Measurements from ENCODE around the gene DNAH1.

DNA sequence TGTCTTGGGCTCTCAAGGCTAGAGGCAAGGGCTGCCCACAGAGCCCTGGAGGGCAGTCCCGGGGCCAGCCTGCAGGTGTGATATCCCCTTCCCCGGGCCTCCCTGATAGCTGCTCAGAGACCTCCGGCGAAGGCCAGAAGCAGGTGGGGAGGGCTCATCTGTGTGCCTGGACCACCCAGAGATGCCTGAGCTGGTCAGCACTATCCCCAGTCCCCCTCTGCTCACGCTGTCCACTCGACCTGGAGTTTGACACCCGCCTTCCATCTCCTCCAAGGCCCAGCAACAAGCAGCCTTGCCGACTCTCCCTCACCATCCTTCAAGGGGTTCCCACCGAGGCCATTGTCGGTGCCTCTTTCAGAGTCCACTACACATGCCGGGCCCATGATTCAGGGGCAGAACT, 39.4 kb downstream of the DNAH1 start:
- TF ChIP-seq RNF2 (conservative IDR thresholded peaks at IDR 0.05; ENCODE audit: low read depth): no peak
- no peak for TF ChIP-seq BRD4 (CRISPR knock-in tag; IDR thresholded peaks at IDR 0.05)
- TF ChIP-seq, protein P1, sequence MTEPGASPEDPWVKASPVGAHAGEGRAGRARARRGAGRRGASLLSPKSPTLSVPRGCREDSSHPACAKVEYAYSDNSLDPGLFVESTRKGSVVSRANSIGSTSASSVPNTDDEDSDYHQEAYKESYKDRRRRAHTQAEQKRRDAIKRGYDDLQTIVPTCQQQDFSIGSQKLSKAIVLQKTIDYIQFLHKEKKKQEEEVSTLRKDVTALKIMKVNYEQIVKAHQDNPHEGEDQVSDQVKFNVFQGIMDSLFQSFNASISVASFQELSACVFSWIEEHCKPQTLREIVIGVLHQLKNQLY (CRISPR knock-in tag; IDR thresholded peaks at IDR 0.05): no peak
- no peak for TF ChIP-seq FIP1L1 (IDR thresholded peaks at IDR 0.05; ENCODE audit: borderline replicate concordance, insufficient read depth, low read depth, low read length)
- TF ChIP-seq DPF2 (CRISPR knock-in tag; IDR thresholded peaks at IDR 0.05; ENCODE audit: borderline replicate concordance, low read depth): no peak
- TF ChIP-seq, protein P2, sequence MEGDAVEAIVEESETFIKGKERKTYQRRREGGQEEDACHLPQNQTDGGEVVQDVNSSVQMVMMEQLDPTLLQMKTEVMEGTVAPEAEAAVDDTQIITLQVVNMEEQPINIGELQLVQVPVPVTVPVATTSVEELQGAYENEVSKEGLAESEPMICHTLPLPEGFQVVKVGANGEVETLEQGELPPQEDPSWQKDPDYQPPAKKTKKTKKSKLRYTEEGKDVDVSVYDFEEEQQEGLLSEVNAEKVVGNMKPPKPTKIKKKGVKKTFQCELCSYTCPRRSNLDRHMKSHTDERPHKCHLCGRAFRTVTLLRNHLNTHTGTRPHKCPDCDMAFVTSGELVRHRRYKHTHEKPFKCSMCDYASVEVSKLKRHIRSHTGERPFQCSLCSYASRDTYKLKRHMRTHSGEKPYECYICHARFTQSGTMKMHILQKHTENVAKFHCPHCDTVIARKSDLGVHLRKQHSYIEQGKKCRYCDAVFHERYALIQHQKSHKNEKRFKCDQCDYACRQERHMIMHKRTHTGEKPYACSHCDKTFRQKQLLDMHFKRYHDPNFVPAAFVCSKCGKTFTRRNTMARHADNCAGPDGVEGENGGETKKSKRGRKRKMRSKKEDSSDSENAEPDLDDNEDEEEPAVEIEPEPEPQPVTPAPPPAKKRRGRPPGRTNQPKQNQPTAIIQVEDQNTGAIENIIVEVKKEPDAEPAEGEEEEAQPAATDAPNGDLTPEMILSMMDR (CRISPR knock-in tag; IDR thresholded peaks at IDR 0.05): no peak
- TF ChIP-seq, protein P3, sequence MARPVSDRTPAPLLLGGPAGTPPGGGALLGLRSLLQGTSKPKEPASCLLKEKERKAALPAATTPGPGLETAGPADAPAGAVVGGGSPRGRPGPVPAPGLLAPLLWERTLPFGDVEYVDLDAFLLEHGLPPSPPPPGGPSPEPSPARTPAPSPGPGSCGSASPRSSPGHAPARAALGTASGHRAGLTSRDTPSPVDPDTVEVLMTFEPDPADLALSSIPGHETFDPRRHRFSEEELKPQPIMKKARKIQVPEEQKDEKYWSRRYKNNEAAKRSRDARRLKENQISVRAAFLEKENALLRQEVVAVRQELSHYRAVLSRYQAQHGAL (CRISPR knock-in tag; IDR thresholded peaks at IDR 0.05; ENCODE audit: not compliant biosample characterization): no peak
